ENCODE data around the gene MFNG. TPM values are rescaled to one million over a fixed set of nuclear protein-coding genes. Genes with fewer than 3 reads are reported as not detected.
"Not testable (repeated sequence)": the region's sequence is repeated elsewhere in the genome, so short reads cannot be mapped to it uniquely, and the experiment has no call there.

The MFNG gene
- not detected in 2 replicates for total RNA-seq (2014; rRNA removed; shearing (Covaris generic))
- polyA plus RNA-seq (2014; cell fraction: nucleus; rRNA removed) = 1.1 and 4.1 TPM in 2 replicates

- no peak for DNase-seq (ENCODE audit: extremely low read depth, low read depth)
Observed at GRCh38 chr22:37486224-37486845, at the start of gene MFNG. TSS of gene MFNG (minus strand) at chr22:37486384. CDS start at chr22:37486177, 207 bp downstream.

- DNase-seq (ENCODE audit: extremely low read depth, low read depth) = no peak
Observed at GRCh38 chr22:37535159-37535558, 49.0 kb upstream of the MFNG start.

- no peak for DNase-seq (ENCODE audit: extremely low read depth, low read depth)
Observed at GRCh38 chr22:37534445-37534844, 48.3 kb upstream of the MFNG start.

- peak; percentile 33 for DNase-seq (ENCODE audit: extremely low read depth, low read depth)
Observed at GRCh38 chr22:37533995-37534394, 47.8 kb upstream of the MFNG start.

GRCh38 chr22:37529652-37530345, 43.6 kb upstream of the MFNG start:
- DNase-seq (ENCODE audit: extremely low read depth, low read depth) = no peak

- not testable (repeated sequence) for DNase-seq (ENCODE audit: extremely low read depth, low read depth)
Observed at GRCh38 chr22:37527952-37528351, 41.8 kb upstream of the MFNG start.

GRCh38 chr22:37527081-37527752, 41.0 kb upstream of the MFNG start:
- not testable (repeated sequence) for DNase-seq (ENCODE audit: extremely low read depth, low read depth)

- no peak for DNase-seq (ENCODE audit: extremely low read depth, low read depth)
Observed at GRCh38 chr22:37526376-37526775, 40.2 kb upstream of the MFNG start.

- DNase-seq (ENCODE audit: extremely low read depth, low read depth) = no peak
Observed at GRCh38 chr22:37525746-37526350, 39.7 kb upstream of the MFNG start.

- DNase-seq (ENCODE audit: extremely low read depth, low read depth) = peak; percentile 50
Observed at GRCh38 chr22:37525073-37525745, 39.0 kb upstream of the MFNG start.

GRCh38 chr22:37522482-37522881, 36.3 kb upstream of the MFNG start:
- no peak for DNase-seq (ENCODE audit: extremely low read depth, low read depth)

- DNase-seq (ENCODE audit: extremely low read depth, low read depth) = no peak
Observed at GRCh38 chr22:37521236-37521739, 35.1 kb upstream of the MFNG start.

GRCh38 chr22:37520776-37521191, 34.6 kb upstream of the MFNG start:
- no peak for DNase-seq (ENCODE audit: extremely low read depth, low read depth)

GRCh38 chr22:37519268-37520195, 33.3 kb upstream of the MFNG start, which contains the start of gene CARD10:
TSS of gene CARD10 (minus strand) at chr22:37519415. CDS start at chr22:37519200, 215 bp downstream.
- DNase-seq (ENCODE audit: extremely low read depth, low read depth) = no peak

GRCh38 chr22:37518509-37519267, 32.5 kb upstream of the MFNG start:
- no peak for DNase-seq (ENCODE audit: extremely low read depth, low read depth)

- DNase-seq (ENCODE audit: extremely low read depth, low read depth) = no peak
Observed at GRCh38 chr22:37517826-37518450, 31.8 kb upstream of the MFNG start.

GRCh38 chr22:37516456-37516855, 30.3 kb upstream of the MFNG start:
- DNase-seq (ENCODE audit: extremely low read depth, low read depth) = no peak

GRCh38 chr22:37515901-37516300, 29.7 kb upstream of the MFNG start:
- no peak for DNase-seq (ENCODE audit: extremely low read depth, low read depth)

Data from NCI-H460 (cell line).